ENCODE results near the gene ADAT3.
A peak's percentile ranks its signal among the peaks of the same experiment; 100 is the strongest.

- TF ChIP-seq ZNF610 (tag by site-specific recombination; IDR thresholded peaks at IDR 0.05; ENCODE audit: borderline replicate concordance) (no peak), CTCF (tag by site-specific recombination; IDR thresholded peaks at IDR 0.05) (peak; percentile 52), ZNF175 (tag by site-specific recombination; IDR thresholded peaks at IDR 0.05) (no peak), ZNF274 (IDR thresholded peaks at IDR 0.05; ENCODE audit: low read length) (no peak), ZNF274 (tag by site-specific recombination; IDR thresholded peaks at IDR 0.05; ENCODE audit: borderline replicate concordance) (no peak), ZNF423 (tag by site-specific recombination; IDR thresholded peaks at IDR 0.05) (no peak), ZNF624 (tag by site-specific recombination; IDR thresholded peaks at IDR 0.05) (no peak), HIC1 (tag by site-specific recombination; IDR thresholded peaks at IDR 0.05) (no peak), ZNF121 (tag by site-specific recombination; IDR thresholded peaks at IDR 0.05) (no peak), KLF1 (tag by site-specific recombination; IDR thresholded peaks at IDR 0.05) (peak; percentile 27; the same call in 1 of the 2 replicates), TSHZ1 (tag by site-specific recombination; IDR thresholded peaks at IDR 0.05; ENCODE audit: borderline replicate concordance) (no peak), ZBTB11 (tag by site-specific recombination; conservative IDR thresholded peaks at IDR 0.05; ENCODE audit: low read depth) (0 out of 2 replicates have a peak, but pooled peaks have one; percentile 21)
Observed at GRCh38 chr19:1929021-1929742, 24.0 kb downstream of the ADAT3 start.
